ENCODE results near the gene CREG1. TPM values are rescaled to one million over a fixed set of nuclear protein-coding genes. Genes with fewer than 3 reads are reported as not detected.
"Not testable (repeated sequence)": the region's sequence is repeated elsewhere in the genome, so short reads cannot be mapped to it uniquely, and the experiment has no call there.

The CREG1 gene
- polyA plus RNA-seq, 2 of the 4 experiments (the other 2 are of a cell fraction): 70.2 to 129 TPM

- DNase-seq (ENCODE audit: low read depth in 1 of 2, low spot score in 1 of 2); POLR2A ChIA-PET; H3K4me2 ChIP-seq; FAIRE-seq; ATAC-seq; H3K27ac ChIP-seq; H3K4me1 ChIP-seq; H3K9me3 ChIP-seq; H3K4me3 ChIP-seq: not testable (repeated sequence)
- CTCF ChIA-PET: interaction anchor here (0.8 kb wide), 1 partner anchor 117 kb away, joined by 3 read pairs; no protein-coding TSS in a partner anchor
- WGBS (ENCODE audit: missing lambda C conversion rate): 37% methylated on average over 6 of the region's 6 CpGs
These were observed 17.1 kb upstream of the CREG1 start for GRCh38 chr1:167570712-167571111.

- no peaks in the 10 kb centered on the region for H3K9me3 ChIP-seq
- H3K4me3 ChIP-seq: no peak overlapping the region
- no peak overlapping the region for H3K27ac ChIP-seq
- POLR2A ChIA-PET: no interaction called here
- 72% methylated on average over 5 of the region's 5 CpGs for WGBS (ENCODE audit: missing lambda C conversion rate)
- TF ChIP-seq ZSCAN20 (CRISPR knock-in tag; IDR thresholded peaks at IDR 0.05) (no peak), CHD4 (IDR thresholded peaks at IDR 0.05; ENCODE audit: borderline replicate concordance) (no peak), FOSB (CRISPR knock-in tag; IDR thresholded peaks at IDR 0.05) (no peak), GATA3 (IDR thresholded peaks at IDR 0.05; ENCODE audit: borderline replicate concordance) (no peak), SMC3 (IDR thresholded peaks at IDR 0.05) (no peak), EHF (CRISPR knock-in tag; IDR thresholded peaks at IDR 0.05) (no peak), FOXS1 (CRISPR knock-in tag; IDR thresholded peaks at IDR 0.05) (no peak), RARB (CRISPR knock-in tag; IDR thresholded peaks at IDR 0.05) (no peak), ZC3H11A (IDR thresholded peaks at IDR 0.05) (no peak), RCOR1 (IDR thresholded peaks at IDR 0.05; ENCODE audit: low read depth, low read length) (no peak), MAZ (IDR thresholded peaks at IDR 0.05; ENCODE audit: borderline replicate concordance, low read depth, low read length) (no peak)
- FAIRE-seq (no peak), DNase-seq (ENCODE audit: low read depth in 1 of 2, low spot score in 1 of 2) (no peak), ATAC-seq (no peak)
- no peak overlapping the region for H3K4me2 ChIP-seq
- CTCF ChIA-PET: interaction anchor here (1.2 kb wide), 1 partner anchor 120 kb away, joined by 4 read pairs; no protein-coding TSS in a partner anchor
- peaks cover 13% of the 10 kb centered on the region; the same call in 2 of the 3 replicates for H3K4me1 ChIP-seq
These were observed 14.1 kb upstream of the CREG1 start for GRCh38 chr1:167567663-167568062.

- POLR2A ChIA-PET: no interaction called here
- WGBS (ENCODE audit: missing lambda C conversion rate): 58% methylated on average over 3 of the region's 3 CpGs
- no peak overlapping the region for H3K4me3 ChIP-seq
- DNase-seq (ENCODE audit: low read depth in 1 of 2, low spot score in 1 of 2) (no peak), ATAC-seq (no peak), FAIRE-seq (no peak)
- CTCF ChIA-PET: interaction anchor here (0.6 to 3.1 kb wide), 5 partner anchors 10 to 230 kb away, joined by 3 to 11 read pairs (median 3); no protein-coding TSS in a partner anchor
- H3K27ac ChIP-seq: no peak overlapping the region
- H3K9me3 ChIP-seq: no peaks in the 10 kb centered on the region
- TF ChIP-seq EHMT2 (IDR thresholded peaks at IDR 0.05; ENCODE audit: low read depth) (no peak), TFCP2L1 (CRISPR knock-in tag; IDR thresholded peaks at IDR 0.05) (no peak), POLR2A (IDR thresholded peaks at IDR 0.05; ENCODE audit: low read length) (no peak), HEYL (CRISPR knock-in tag; IDR thresholded peaks at IDR 0.05) (no peak), HOXB13 (CRISPR knock-in tag; IDR thresholded peaks at IDR 0.05; ENCODE audit: low read depth) (no peak)
- H3K4me1 ChIP-seq: peaks cover 13% of the 10 kb centered on the region; the same call in 2 of the 3 replicates
- H3K4me2 ChIP-seq: no peak overlapping the region
These were observed 13.2 kb upstream of the CREG1 start for GRCh38 chr1:167566766-167567165.

- POLR2A ChIA-PET: no interaction called here
- FAIRE-seq (no peak), ATAC-seq (no peak), DNase-seq (ENCODE audit: low read depth in 1 of 2, low spot score in 1 of 2) (no peak)
- no peaks in the 10 kb centered on the region for H3K9me3 ChIP-seq
- CTCF ChIA-PET: interaction anchor here (0.8 to 3.1 kb wide), 6 partner anchors 9 to 122 kb away, joined by 3 to 28 read pairs (median 4); partner anchors contain the start of gene CREG1
- H3K4me2 ChIP-seq: no peak overlapping the region
- no peak overlapping the region for H3K4me3 ChIP-seq
- H3K27ac ChIP-seq: no peak overlapping the region
- H3K4me1 ChIP-seq: peaks cover 13% of the 10 kb centered on the region; the same call in 2 of the 3 replicates
- 71% methylated on average over 5 of the region's 5 CpGs for WGBS (ENCODE audit: missing lambda C conversion rate)
- no peak for TF ChIP-seq ZNF302 (CRISPR knock-in tag; IDR thresholded peaks at IDR 0.05)
- TF ChIP-seq HDAC2 (IDR thresholded peaks at IDR 0.05): no peak
- TF ChIP-seq FOSB (CRISPR knock-in tag; IDR thresholded peaks at IDR 0.05): no peak
- no peak for TF ChIP-seq CTCF (IDR thresholded peaks at IDR 0.05)
- no peak for TF ChIP-seq ATOH8 (CRISPR knock-in tag; IDR thresholded peaks at IDR 0.05; ENCODE audit: low read depth)
- TF ChIP-seq CBX2 (IDR thresholded peaks at IDR 0.05; ENCODE audit: borderline replicate concordance, low read depth): no peak
- no peak for TF ChIP-seq ZSCAN20 (CRISPR knock-in tag; IDR thresholded peaks at IDR 0.05)
- no peak for TF ChIP-seq MAX (IDR thresholded peaks at IDR 0.05)
- TF ChIP-seq HEYL (CRISPR knock-in tag; IDR thresholded peaks at IDR 0.05): no peak
- no peak for TF ChIP-seq JUN (IDR thresholded peaks at IDR 0.05)
- TF ChIP-seq REST (IDR thresholded peaks at IDR 0.05): no peak
- no peak for TF ChIP-seq SREBF2 (IDR thresholded peaks at IDR 0.05)
- TF ChIP-seq CHD2 (IDR thresholded peaks at IDR 0.05; ENCODE audit: low read length, partially characterized antibody): no peak
- no peak for TF ChIP-seq HOXB13 (CRISPR knock-in tag; IDR thresholded peaks at IDR 0.05; ENCODE audit: low read depth)
- no peak for TF ChIP-seq CBX8 (IDR thresholded peaks at IDR 0.05)
These were observed 12.4 kb upstream of the CREG1 start for GRCh38 chr1:167565922-167566321.

Data from A549 (cell line).